H7 (cell line): ENCODE data around the gene HAO2. TPM values are rescaled to one million over a fixed set of nuclear protein-coding genes. Genes with fewer than 3 reads are reported as not detected.
"Not testable (repeated sequence)": the region's sequence is repeated elsewhere in the genome, so short reads cannot be mapped to it uniquely, and the experiment has no call there.

Source experiments
- DNase-seq: peaks from one replicate; pipeline ENCODE4 v3.0.0; 2012
- H3K27me3 ChIP-seq: 2 replicates; pipeline ENCODE4 v1.6.0; 2011; ENCODE audit warnings: mild to moderate bottlenecking, low read length; ENCODE audit not compliant: control insufficient read depth, insufficient read depth
- H3K36me3 ChIP-seq: replicated peaks from 2 replicates; pipeline ENCODE4 v1.5.1; 2011; ENCODE audit warnings: low read length; ENCODE audit not compliant: control insufficient read depth, insufficient read depth
- H3K4me3 ChIP-seq: 2 replicates; pipeline ENCODE4 v1.5.1; 2011; ENCODE audit warnings: low read depth, mild to moderate bottlenecking, control low read depth, low read length, moderate library complexity; ENCODE audit not compliant: insufficient read depth
- total RNA-seq: library from RNA; depleted of rRNA; stranded (reverse); fragments of >200 nt; shearing (Covaris generic); gene quantifications from 2 replicates; pipeline ENCODE4 v1.2.3, GENCODE V29; 2014

Gene HAO2
- total RNA-seq, 1 experiment from 2014 or later: 0.38 TPM

GRCh38 chr1:119361205-119361604 is 7.4 kb upstream of the HAO2 start:
- Histone ChIP-seq H3K27me3 (no peaks in the 10 kb centered on the region; the same call in 1 of the 2 replicates), H3K4me3 (no peak overlapping the region)
- DNase-seq: no peak

GRCh38 chr1:119361620-119362344 is 6.8 kb upstream of the HAO2 start:
- no peak for DNase-seq
- Histone ChIP-seq H3K27me3 (no peaks in the 10 kb centered on the region; the same call in 1 of the 2 replicates), H3K36me3 (no peaks in the 10 kb centered on the region), H3K4me3 (no peak overlapping the region)

More at GRCh38 chr1:119361205-119361604, 7.4 kb upstream of the HAO2 start:
- no peaks in the 10 kb centered on the region for H3K36me3 ChIP-seq

GRCh38 chr1:119363162-119363561 is 5.4 kb upstream of the HAO2 start:
- no peaks in the 10 kb centered on the region for H3K36me3 ChIP-seq
- no peak for DNase-seq
- no peaks in the 10 kb centered on the region; the same call in 1 of the 2 replicates for H3K27me3 ChIP-seq
- H3K4me3 ChIP-seq: no peak overlapping the region

- no peaks in the 10 kb centered on the region for H3K36me3 ChIP-seq
- H3K4me3 ChIP-seq: no peak overlapping the region
- no peaks in the 10 kb centered on the region; the same call in 1 of the 2 replicates for H3K27me3 ChIP-seq
- no peak for DNase-seq
Observed at GRCh38 chr1:119364640-119365039, 3.9 kb upstream of the HAO2 start.

GRCh38 chr1:119366424-119366823 is 2.2 kb upstream of the HAO2 start:
- DNase-seq: no peak
- Histone ChIP-seq H3K4me3 (no peak overlapping the region), H3K27me3 (no peaks in the 10 kb centered on the region; the same call in 1 of the 2 replicates), H3K36me3 (no peaks in the 10 kb centered on the region)

- H3K36me3 ChIP-seq: no peaks in the 10 kb centered on the region
- no peak overlapping the region for H3K4me3 ChIP-seq
- H3K27me3 ChIP-seq: no peaks in the 10 kb centered on the region; the same call in 1 of the 2 replicates
- peak; percentile 62 for DNase-seq
Observed at GRCh38 chr1:119367432-119368124, 1.0 kb upstream of the HAO2 start.

- Histone ChIP-seq H3K36me3 (no peaks in the 10 kb centered on the region), H3K27me3 (no peaks in the 10 kb centered on the region; the same call in 1 of the 2 replicates), H3K4me3 (no peak overlapping the region)
- no peak for DNase-seq
Observed at GRCh38 chr1:119370748-119371147, 2.2 kb downstream of the HAO2 start.

- no peaks in the 10 kb centered on the region; the same call in 1 of the 2 replicates for H3K27me3 ChIP-seq
Observed at GRCh38 chr1:119371815-119372214, 3.2 kb downstream of the HAO2 start.

GRCh38 chr1:119372503-119373086 is 4.0 kb downstream of the HAO2 start:
- Histone ChIP-seq H3K27me3 (no peaks in the 10 kb centered on the region; the same call in 1 of the 2 replicates), H3K36me3 (no peaks in the 10 kb centered on the region), H3K4me3 (no peak overlapping the region)
- DNase-seq: peak; percentile 72

More at GRCh38 chr1:119371815-119372214, 3.2 kb downstream of the HAO2 start:
- DNase-seq: no peak
- Histone ChIP-seq H3K36me3 (no peaks in the 10 kb centered on the region), H3K4me3 (no peak overlapping the region)

- Histone ChIP-seq H3K36me3 (no peaks in the 10 kb centered on the region), H3K27me3 (no peaks in the 10 kb centered on the region; the same call in 1 of the 2 replicates), H3K4me3 (no peak overlapping the region)
- no peak for DNase-seq
Observed at GRCh38 chr1:119373465-119373864, 4.9 kb downstream of the HAO2 start.

GRCh38 chr1:119374208-119374874 is 5.8 kb downstream of the HAO2 start:
- H3K27me3 ChIP-seq: no peaks in the 10 kb centered on the region; the same call in 1 of the 2 replicates
- H3K4me3 ChIP-seq: no peak overlapping the region
- H3K36me3 ChIP-seq: no peaks in the 10 kb centered on the region
- DNase-seq: no peak

GRCh38 chr1:119375366-119375765 is 6.8 kb downstream of the HAO2 start:
- no peak overlapping the region for H3K4me3 ChIP-seq
- DNase-seq: no peak
- no peaks in the 10 kb centered on the region; the same call in 1 of the 2 replicates for H3K27me3 ChIP-seq
- no peaks in the 10 kb centered on the region for H3K36me3 ChIP-seq

- H3K4me3 ChIP-seq: no peak overlapping the region
- no peaks in the 10 kb centered on the region for H3K36me3 ChIP-seq
- no peak for DNase-seq
- H3K27me3 ChIP-seq: no peaks in the 10 kb centered on the region; the same call in 1 of the 2 replicates
Observed at GRCh38 chr1:119376594-119376993, 8.0 kb downstream of the HAO2 start.

- H3K27me3 ChIP-seq, H3K4me3 ChIP-seq, H3K36me3 ChIP-seq, DNase-seq: not testable (repeated sequence)
Observed at GRCh38 chr1:119377594-119377993, 9.0 kb downstream of the HAO2 start.
